Stimulated activated naive B cell treated with anti-CD40 and anti-IgM and Interleukin-4, amounts not matched to agents 10 μg/mL and 1 μg/mL and 100 μg/mL, for 72 hours (primary cell): ENCODE data around the gene KDM6A.
"Not testable (repeated sequence)": the region's sequence is repeated elsewhere in the genome, so short reads cannot be mapped to it uniquely, and the experiment has no call there.

ENCODE experiments used
- ATAC-seq, 2 donors: fragments of 150-1000 bp; cut with Tn5 transposase; replicated peaks; 2 replicates each; pipeline ENCODE4 v1.10.0; 2021; ENCODE audit warnings: moderate library complexity in 1 of 2
- DNase-seq: peaks from one replicate; pipeline ENCODE4 v3.0.0; 2021
- H3K27ac Mint-ChIP-seq: one replicate; pipeline ENCODE4 v1.8.0; 2022; ENCODE audit warnings: mild to moderate bottlenecking, mixed read lengths
- H3K27me3 Mint-ChIP-seq, 2 donors: one replicate each; pipeline ENCODE4 v1.8.0; 2022; ENCODE audit warnings: mixed read lengths in 2 of 2
- H3K36me3 Mint-ChIP-seq, 2 donors: one replicate each; pipeline ENCODE4 v1.8.0; 2022; ENCODE audit warnings: mixed read lengths in 2 of 2, mild to moderate bottlenecking in 1 of 2
- H3K4me1 Mint-ChIP-seq, 2 donors: one replicate each; pipeline ENCODE4 v1.8.0; 2022; ENCODE audit warnings: mixed read lengths in 2 of 2, mild to moderate bottlenecking in 1 of 2
- H3K4me3 Mint-ChIP-seq, 2 donors: one replicate each; pipeline ENCODE4 v1.8.0; 2022; ENCODE audit warnings: mild to moderate bottlenecking in 2 of 2, mixed read lengths in 2 of 2, moderate library complexity in 1 of 2
- H3K9me3 Mint-ChIP-seq, 2 donors: one replicate each; pipeline ENCODE4 v1.8.0; 2022; ENCODE audit warnings: mixed read lengths in 2 of 2, mild to moderate bottlenecking in 1 of 2

KDM6A gene

GRCh38 chrX:44874420-44875184, 1.6 kb downstream of the KDM6A start:
- DNase-seq (no peak), ATAC-seq (no peak)
- H3K4me3 Mint-ChIP-seq, result peak overlapping the region; percentile 90 to 97
- no peaks in the 10 kb centered on the region for H3K9me3 Mint-ChIP-seq
- H3K4me1 Mint-ChIP-seq, result peaks cover 0 to 14% of the 10 kb centered on the region in 2 donors
- no peaks in the 10 kb centered on the region for H3K27me3 Mint-ChIP-seq
- H3K27ac Mint-ChIP-seq, result peak overlapping the region; percentile 96
- H3K36me3 Mint-ChIP-seq, result peaks cover 0 to 9% of the 10 kb centered on the region in 2 donors

- Mint-ChIP-seq H3K27me3 (no peaks in the 10 kb centered on the region), H3K4me1 (peaks cover 0 to 12% of the 10 kb centered on the region in 2 donors), H3K27ac (no peak overlapping the region), H3K36me3 (peaks cover 1 to 11% of the 10 kb centered on the region in 2 donors), H3K4me3 (peak overlapping the region; percentile 90 to 97), H3K9me3 (no peaks in the 10 kb centered on the region)
- ATAC-seq (no peak), DNase-seq (no peak)
Observed at GRCh38 chrX:44875185-44875489, 2.1 kb downstream of the KDM6A start.

GRCh38 chrX:44876086-44876485, 3.1 kb downstream of the KDM6A start:
- no peaks in the 10 kb centered on the region for H3K27me3 Mint-ChIP-seq
- no peak overlapping the region for H3K27ac Mint-ChIP-seq
- ATAC-seq (no peak), DNase-seq (no peak)
- peaks cover 2 to 13% of the 10 kb centered on the region in 2 donors for H3K36me3 Mint-ChIP-seq
- H3K4me1 Mint-ChIP-seq, result peaks cover 0 to 13% of the 10 kb centered on the region in 2 donors
- no peaks in the 10 kb centered on the region for H3K9me3 Mint-ChIP-seq
- no peak overlapping the region for H3K4me3 Mint-ChIP-seq

GRCh38 chrX:44876767-44877166, 3.8 kb downstream of the KDM6A start:
- H3K9me3 Mint-ChIP-seq, result no peaks in the 10 kb centered on the region
- ATAC-seq, result no peak
- H3K4me1 Mint-ChIP-seq, result peaks cover 6 to 12% of the 10 kb centered on the region in 2 donors
- no peaks in the 10 kb centered on the region for H3K27me3 Mint-ChIP-seq
- peaks cover 2 to 18% of the 10 kb centered on the region in 2 donors for H3K36me3 Mint-ChIP-seq
- H3K27ac Mint-ChIP-seq, result no peak overlapping the region
- DNase-seq, result no peak
- H3K4me3 Mint-ChIP-seq, result no peak overlapping the region

GRCh38 chrX:44878780-44879179, 5.8 kb downstream of the KDM6A start:
- DNase-seq (no peak), ATAC-seq (no peak)
- peaks cover 13 to 19% of the 10 kb centered on the region in 2 donors for H3K4me1 Mint-ChIP-seq
- H3K36me3 Mint-ChIP-seq, result peaks cover 3 to 18% of the 10 kb centered on the region in 2 donors
- H3K9me3 Mint-ChIP-seq, result no peaks in the 10 kb centered on the region
- H3K27ac Mint-ChIP-seq, result no peak overlapping the region
- no peak overlapping the region for H3K4me3 Mint-ChIP-seq
- H3K27me3 Mint-ChIP-seq, result no peaks in the 10 kb centered on the region

GRCh38 chrX:44881549-44881948, 8.6 kb downstream of the KDM6A start:
- peaks cover 23 to 26% of the 10 kb centered on the region in 2 donors for H3K4me1 Mint-ChIP-seq

GRCh38 chrX:44882635-44883034, 9.6 kb downstream of the KDM6A start:
- Mint-ChIP-seq H3K4me1 (peaks cover 25 to 26% of the 10 kb centered on the region in 2 donors), H3K4me3 (no peak overlapping the region), H3K36me3 (peaks cover 3 to 15% of the 10 kb centered on the region in 2 donors), H3K27me3 (no peaks in the 10 kb centered on the region), H3K27ac (no peak overlapping the region), H3K9me3 (no peaks in the 10 kb centered on the region)
- ATAC-seq (no peak), DNase-seq (no peak)

More at GRCh38 chrX:44881549-44881948, 8.6 kb downstream of the KDM6A start:
- Mint-ChIP-seq H3K27me3 (no peaks in the 10 kb centered on the region), H3K27ac (peak overlapping the region; percentile 14), H3K36me3 (peaks cover 3 to 15% of the 10 kb centered on the region in 2 donors), H3K4me3 (no peak overlapping the region), H3K9me3 (no peaks in the 10 kb centered on the region)
- DNase-seq (no peak), ATAC-seq (no peak)

GRCh38 chrX:44884944-44885343, 12.0 kb downstream of the KDM6A start:
- Mint-ChIP-seq H3K4me3 (no peak overlapping the region), H3K9me3 (no peaks in the 10 kb centered on the region), H3K27me3 (no peaks in the 10 kb centered on the region), H3K4me1 (peaks cover 25 to 29% of the 10 kb centered on the region in 2 donors), H3K36me3 (peaks cover 3 to 11% of the 10 kb centered on the region in 2 donors), H3K27ac (peak overlapping the region; percentile 71)
- DNase-seq (no peak), ATAC-seq (no peak)

- no peaks in the 10 kb centered on the region for H3K9me3 Mint-ChIP-seq
- no peak overlapping the region for H3K4me3 Mint-ChIP-seq
- no peak for DNase-seq
- peaks cover 0 to 7% of the 10 kb centered on the region in 2 donors for H3K36me3 Mint-ChIP-seq
- no peaks in the 10 kb centered on the region for H3K27me3 Mint-ChIP-seq
- no peak overlapping the region for H3K27ac Mint-ChIP-seq
- ATAC-seq, result no peak
- H3K4me1 Mint-ChIP-seq, result peaks cover 19 to 21% of the 10 kb centered on the region in 2 donors
Observed at GRCh38 chrX:44889824-44890223, 16.8 kb downstream of the KDM6A start.

GRCh38 chrX:44890247-44890646, 17.3 kb downstream of the KDM6A start:
- no peak for ATAC-seq
- H3K4me3 Mint-ChIP-seq, result no peak overlapping the region
- no peaks in the 10 kb centered on the region for H3K27me3 Mint-ChIP-seq

GRCh38 chrX:44890687-44891086, 17.7 kb downstream of the KDM6A start:
- ATAC-seq, H3K4me3 Mint-ChIP-seq, DNase-seq: not testable (repeated sequence)

More at GRCh38 chrX:44890247-44890646, 17.3 kb downstream of the KDM6A start:
- DNase-seq, result no peak
- peaks cover 0 to under 1% of the 10 kb centered on the region in 2 donors for H3K9me3 Mint-ChIP-seq
- peaks cover 18 to 19% of the 10 kb centered on the region in 2 donors for H3K4me1 Mint-ChIP-seq
- H3K36me3 Mint-ChIP-seq, result peaks cover 0 to 8% of the 10 kb centered on the region in 2 donors
- no peak overlapping the region for H3K27ac Mint-ChIP-seq

GRCh38 chrX:44891642-44892041, 18.7 kb downstream of the KDM6A start:
- Mint-ChIP-seq H3K27me3 (no peaks in the 10 kb centered on the region), H3K36me3 (peaks cover 3 to 17% of the 10 kb centered on the region in 2 donors), H3K4me1 (peaks cover 17 to 24% of the 10 kb centered on the region in 2 donors), H3K4me3 (no peak overlapping the region), H3K9me3 (peaks cover 2 to 6% of the 10 kb centered on the region in 2 donors), H3K27ac (no peak overlapping the region)
- ATAC-seq (no peak), DNase-seq (no peak)

More at GRCh38 chrX:44890687-44891086, 17.7 kb downstream of the KDM6A start:
- Mint-ChIP-seq H3K4me1 (peaks cover 19 to 24% of the 10 kb centered on the region in 2 donors), H3K27ac (peak overlapping the region; percentile 14), H3K36me3 (peaks cover 1 to 12% of the 10 kb centered on the region in 2 donors)
- not testable (repeated sequence) for H3K27me3 Mint-ChIP-seq, H3K9me3 Mint-ChIP-seq

- no peak overlapping the region for H3K4me3 Mint-ChIP-seq
- H3K27ac Mint-ChIP-seq, result peak overlapping the region; percentile 20
- H3K27me3 Mint-ChIP-seq, result no peaks in the 10 kb centered on the region
- DNase-seq, result no peak
- H3K4me1 Mint-ChIP-seq, result peaks cover 32 to 46% of the 10 kb centered on the region in 2 donors
- H3K36me3 Mint-ChIP-seq, result peaks cover 5 to 30% of the 10 kb centered on the region in 2 donors
- peaks cover 2 to 8% of the 10 kb centered on the region in 2 donors for H3K9me3 Mint-ChIP-seq
- ATAC-seq, result no peak
Observed at GRCh38 chrX:44896876-44897186, 23.8 kb downstream of the KDM6A start.

GRCh38 chrX:44897539-44897938, 24.6 kb downstream of the KDM6A start:
- no peaks in the 10 kb centered on the region for H3K27me3 Mint-ChIP-seq
- H3K27ac Mint-ChIP-seq, result peak overlapping the region; percentile 17
- no peak for DNase-seq

More at GRCh38 chrX:44897539-44897938, 24.6 kb downstream of the KDM6A start:
- Mint-ChIP-seq H3K9me3 (peaks cover 2 to 8% of the 10 kb centered on the region in 2 donors), H3K4me3 (no peak overlapping the region), H3K4me1 (peaks cover 33 to 46% of the 10 kb centered on the region in 2 donors), H3K36me3 (peaks cover 5 to 30% of the 10 kb centered on the region in 2 donors)
- ATAC-seq, result no peak
